Measurements from ENCODE around the gene MCU. TPM values are rescaled to one million over a fixed set of nuclear protein-coding genes. Genes with fewer than 3 reads are reported as not detected.

Gene MCU
- total RNA-seq, 1 experiment from 2014 or later = 18.7 TPM

DNA sequence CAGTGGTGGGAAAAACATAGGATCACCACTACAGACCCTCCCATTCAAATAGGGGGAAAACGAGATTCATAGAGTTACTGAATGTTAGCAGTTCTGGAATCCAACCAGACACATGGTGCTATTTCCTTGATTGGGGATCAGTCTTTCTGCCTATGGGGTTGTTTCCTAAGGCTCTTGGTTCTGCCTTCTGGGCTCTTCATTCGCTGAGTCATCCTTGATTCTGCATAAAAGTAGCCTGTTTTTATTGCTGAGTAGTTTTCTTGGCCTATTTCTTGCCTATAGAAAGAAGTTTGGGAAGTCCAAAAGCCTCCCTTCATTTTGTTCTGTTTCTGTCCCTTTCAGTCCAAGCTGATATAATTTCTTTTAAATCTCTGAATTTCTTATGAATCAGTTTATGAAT, 102.3 kb downstream of the MCU start:
- Histone ChIP-seq H3K27ac (ENCODE audit: low read depth, low read length, poor library complexity, severe bottlenecking) (no peak overlapping the region), H3K27me3 (replicated peaks; ENCODE audit: insufficient read depth, low read depth, low read length, poor library complexity) (no peaks in the 10 kb centered on the region), H3K4me1 (ENCODE audit: insufficient read depth, low read length, poor library complexity, severe bottlenecking) (peaks cover 6% of the 10 kb centered on the region), H3K36me3 (ENCODE audit: insufficient read depth, low read length, poor library complexity, severe bottlenecking) (no peaks in the 10 kb centered on the region), H3K9me3 (ENCODE audit: low read depth, low read length, poor library complexity, severe bottlenecking) (no peaks in the 10 kb centered on the region), H3K4me3 (ENCODE audit: low read depth, low read length, poor library complexity, severe bottlenecking) (no peak overlapping the region)
- BruUV-seq (replicated peaks) = no TSS peak
- ChIA-PET POLR2A (ENCODE audit: low non-redundant PET) (no interaction called here), CTCF (no interaction called here)
- DNase-seq (ENCODE audit: low spot score) = peak; percentile 29
- intact Hi-C loops (cut with micrococcal nuclease; ENCODE audit: unreplicated experiment) = no loop called here
- TF ChIP-seq EZH2 (IDR thresholded peaks at IDR 0.05; ENCODE audit: borderline replicate concordance, low read depth, low read length, poor library complexity, severe bottlenecking) (no peak), CTCF (conservative IDR thresholded peaks at IDR 0.05; ENCODE audit: low read depth, low read length) (no peak)

- CTCF ChIA-PET = no interaction called here
- Histone ChIP-seq H3K4me3 (ENCODE audit: low read depth, low read length, poor library complexity, severe bottlenecking) (no peak overlapping the region), H3K27me3 (replicated peaks; ENCODE audit: insufficient read depth, low read depth, low read length, poor library complexity) (no peaks in the 10 kb centered on the region), H3K27ac (ENCODE audit: low read depth, low read length, poor library complexity, severe bottlenecking) (no peak overlapping the region), H3K9me3 (ENCODE audit: low read depth, low read length, poor library complexity, severe bottlenecking) (no peaks in the 10 kb centered on the region), H3K36me3 (ENCODE audit: insufficient read depth, low read length, poor library complexity, severe bottlenecking) (no peaks in the 10 kb centered on the region), H3K4me1 (ENCODE audit: insufficient read depth, low read length, poor library complexity, severe bottlenecking) (peaks cover 18% of the 10 kb centered on the region)
- intact Hi-C loops (cut with micrococcal nuclease; ENCODE audit: unreplicated experiment) = no loop called here
- BruUV-seq (replicated peaks) = no TSS peak
- DNase-seq (ENCODE audit: low spot score) = no peak
- TF ChIP-seq CTCF (conservative IDR thresholded peaks at IDR 0.05; ENCODE audit: low read depth, low read length) = no peak
- TF ChIP-seq EZH2 (IDR thresholded peaks at IDR 0.05; ENCODE audit: borderline replicate concordance, low read depth, low read length, poor library complexity, severe bottlenecking) = no peak
- POLR2A ChIA-PET (ENCODE audit: low non-redundant PET) = no interaction called here
Observed at GRCh38 chr10:72796042-72796441, 104.1 kb downstream of the MCU start.

DNA sequence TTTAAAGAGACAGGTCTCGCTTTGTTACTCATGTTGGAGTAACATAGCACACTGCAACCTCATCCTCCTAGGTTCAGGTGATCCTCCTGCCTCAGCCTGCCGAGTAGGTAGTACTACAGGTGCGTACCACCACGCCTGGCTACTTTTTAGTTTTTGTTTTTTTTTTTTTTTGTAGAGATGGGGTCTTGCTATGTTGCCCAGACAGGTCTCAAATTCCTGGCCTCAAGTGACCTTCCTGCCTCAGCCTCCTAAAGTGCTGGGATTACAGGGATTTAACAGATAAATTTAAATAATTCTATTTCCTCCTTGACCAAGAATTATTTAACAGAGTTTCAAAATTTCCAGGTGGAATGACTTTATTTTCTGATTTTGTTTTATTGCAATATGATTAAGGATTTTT, 104.6 kb downstream of the MCU start:
- Histone ChIP-seq H3K9me3 (ENCODE audit: low read depth, low read length, poor library complexity, severe bottlenecking) (no peaks in the 10 kb centered on the region), H3K27ac (ENCODE audit: low read depth, low read length, poor library complexity, severe bottlenecking) (no peak overlapping the region), H3K36me3 (ENCODE audit: insufficient read depth, low read length, poor library complexity, severe bottlenecking) (no peaks in the 10 kb centered on the region), H3K27me3 (replicated peaks; ENCODE audit: insufficient read depth, low read depth, low read length, poor library complexity) (no peaks in the 10 kb centered on the region), H3K4me3 (ENCODE audit: low read depth, low read length, poor library complexity, severe bottlenecking) (no peak overlapping the region), H3K4me1 (ENCODE audit: insufficient read depth, low read length, poor library complexity, severe bottlenecking) (peaks cover 20% of the 10 kb centered on the region)
- DNase-seq (ENCODE audit: low spot score) = no peak
- intact Hi-C loops (cut with micrococcal nuclease; ENCODE audit: unreplicated experiment) = no loop called here
- ChIA-PET CTCF (no interaction called here), POLR2A (ENCODE audit: low non-redundant PET) (interaction anchor here (0.6 kb wide), 1 partner anchor 16 kb away, joined by 3 read pairs; no protein-coding TSS in a partner anchor)
- BruUV-seq (replicated peaks) = no TSS peak
- TF ChIP-seq CTCF (conservative IDR thresholded peaks at IDR 0.05; ENCODE audit: low read depth, low read length) (no peak), EZH2 (IDR thresholded peaks at IDR 0.05; ENCODE audit: borderline replicate concordance, low read depth, low read length, poor library complexity, severe bottlenecking) (no peak)

Data from A673 (cell line).